Measurements from ENCODE around the gene NHLH1. TPM values are rescaled to one million over a fixed set of nuclear protein-coding genes. Genes with fewer than 3 reads are reported as not detected.

The NHLH1 gene
- total and polyA plus RNA-seq, 2 donors (not counting 3 experiments of a cell fraction or from before 2014, with no cell fraction given): 0.46 TPM

DNA sequence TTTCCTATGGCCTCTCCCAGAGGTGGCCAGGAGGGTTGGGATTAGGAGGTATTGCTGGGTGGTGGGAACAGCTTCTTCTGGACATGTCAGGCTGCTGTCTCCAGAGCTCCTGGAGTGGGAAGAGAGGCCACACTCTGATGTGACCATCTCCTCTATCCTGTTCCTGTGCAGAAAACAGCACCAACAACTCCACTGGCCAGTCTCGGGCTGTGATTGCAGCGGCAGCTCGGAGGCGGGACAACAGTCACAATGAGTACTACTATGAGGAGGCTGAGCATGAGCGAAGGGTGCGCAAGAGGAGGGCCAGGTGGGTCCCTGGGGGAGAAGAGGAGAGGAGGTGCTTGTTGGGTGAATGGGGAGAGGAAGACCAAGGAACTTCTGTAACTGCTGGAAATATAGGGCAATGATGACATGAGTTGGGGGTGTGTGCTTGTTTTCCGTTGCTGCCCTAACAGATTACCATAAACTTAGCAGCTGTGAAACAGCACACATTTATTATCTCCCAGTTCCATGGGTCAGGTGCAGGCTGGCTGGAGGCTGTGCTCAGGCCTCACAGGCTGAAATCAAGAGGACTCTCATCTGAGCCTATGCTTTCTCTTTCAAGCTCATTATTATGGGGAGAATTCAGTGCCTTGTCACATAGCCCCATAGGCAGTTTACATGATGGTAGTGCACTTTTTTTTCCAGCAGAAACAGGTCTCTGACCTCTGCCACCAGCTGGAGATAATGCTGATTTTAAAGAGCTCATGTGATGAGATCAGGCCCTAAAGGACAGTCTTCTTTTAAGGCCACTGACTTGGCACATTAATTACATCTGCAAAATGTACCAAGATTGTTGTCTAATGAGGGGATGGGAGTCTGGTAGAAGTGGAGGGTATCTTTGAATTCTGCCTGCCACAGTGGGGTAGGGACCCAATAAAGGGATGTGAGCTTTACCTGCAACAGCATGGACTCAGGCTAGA lies 54.3 kb downstream of the NHLH1 start:
- Histone ChIP-seq H3K4me3 (replicated peaks in 1 of 3; ENCODE audit: insufficient read depth in 1 of 3, low read depth in 1 of 3, low read length in 3 of 3) (no peak overlapping the region), H3K27me3 (ENCODE audit: control insufficient read depth in 2 of 2, insufficient read depth in 2 of 2, low read length in 2 of 2) (peaks cover 9 to 11% of the 10 kb centered on the region in 2 experiments), H3K27ac (ENCODE audit: insufficient read depth, low read depth, low read length) (no peak overlapping the region), H3K4me1 (ENCODE audit: control insufficient read depth, extremely low read depth, insufficient read depth, low read length) (no peaks in the 10 kb centered on the region), H3K9me3 (replicated peaks; ENCODE audit: control insufficient read depth, insufficient read depth, low read length) (no peaks in the 10 kb centered on the region), H2AFZ (ENCODE audit: low read depth, low read length) (no peak overlapping the region), H3K9ac (replicated peaks; ENCODE audit: extremely low read depth, insufficient read depth, low read length) (no peak overlapping the region), H3K79me2 (ENCODE audit: control insufficient read depth, insufficient read depth, low read length) (no peaks in the 10 kb centered on the region), H3K9me1 (replicated peaks; ENCODE audit: control insufficient read depth, extremely low read depth, insufficient read depth, low read length) (no peaks in the 10 kb centered on the region), H4K20me1 (replicated peaks; ENCODE audit: control insufficient read depth, extremely low read depth, insufficient read depth, low read length) (no peaks in the 10 kb centered on the region), H3K4me2 (ENCODE audit: insufficient read depth, low read length) (no peak overlapping the region), H3K36me3 (ENCODE audit: control insufficient read depth in 2 of 2, extremely low read depth in 1 of 2, insufficient read depth in 2 of 2, low read length in 2 of 2) (no peaks in the 10 kb centered on the region)
- dilution Hi-C loops (cut with MboI; ENCODE audit: extremely low pct_ligation_motif_present, low sequenced_read_pairs) (no loop called here), intact Hi-C loops (cut with micrococcal nuclease) (no loop called here)
- TF ChIP-seq POLR2A (IDR thresholded peaks at IDR 0.05; ENCODE audit: low read depth, low read length) (no peak), MYC (IDR thresholded peaks at IDR 0.05; ENCODE audit: low read depth, low read length) (no peak), JUN (IDR thresholded peaks at IDR 0.05; ENCODE audit: borderline replicate concordance, insufficient read depth, insufficient read length, low read depth) (no peak), POLR2AphosphoS5 (IDR thresholded peaks at IDR 0.05; ENCODE audit: insufficient read depth, low read depth, low read length) (no peak), EZH2 (IDR thresholded peaks at IDR 0.05; ENCODE audit: borderline replicate concordance, low read depth, low read length, severe bottlenecking) (no peak), GATA2 (IDR thresholded peaks at IDR 0.05; ENCODE audit: insufficient read depth, insufficient read length, low read depth, low read length) (no peak), FOS (IDR thresholded peaks at IDR 0.05; ENCODE audit: borderline replicate concordance, insufficient read depth, low read length) (no peak)
- TF ChIP-seq, protein P1, sequence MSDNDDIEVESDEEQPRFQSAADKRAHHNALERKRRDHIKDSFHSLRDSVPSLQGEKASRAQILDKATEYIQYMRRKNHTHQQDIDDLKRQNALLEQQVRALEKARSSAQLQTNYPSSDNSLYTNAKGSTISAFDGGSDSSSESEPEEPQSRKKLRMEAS (IDR thresholded peaks at IDR 0.05; ENCODE audit: insufficient read depth, insufficient read length): no peak
- TF ChIP-seq, protein P2, sequence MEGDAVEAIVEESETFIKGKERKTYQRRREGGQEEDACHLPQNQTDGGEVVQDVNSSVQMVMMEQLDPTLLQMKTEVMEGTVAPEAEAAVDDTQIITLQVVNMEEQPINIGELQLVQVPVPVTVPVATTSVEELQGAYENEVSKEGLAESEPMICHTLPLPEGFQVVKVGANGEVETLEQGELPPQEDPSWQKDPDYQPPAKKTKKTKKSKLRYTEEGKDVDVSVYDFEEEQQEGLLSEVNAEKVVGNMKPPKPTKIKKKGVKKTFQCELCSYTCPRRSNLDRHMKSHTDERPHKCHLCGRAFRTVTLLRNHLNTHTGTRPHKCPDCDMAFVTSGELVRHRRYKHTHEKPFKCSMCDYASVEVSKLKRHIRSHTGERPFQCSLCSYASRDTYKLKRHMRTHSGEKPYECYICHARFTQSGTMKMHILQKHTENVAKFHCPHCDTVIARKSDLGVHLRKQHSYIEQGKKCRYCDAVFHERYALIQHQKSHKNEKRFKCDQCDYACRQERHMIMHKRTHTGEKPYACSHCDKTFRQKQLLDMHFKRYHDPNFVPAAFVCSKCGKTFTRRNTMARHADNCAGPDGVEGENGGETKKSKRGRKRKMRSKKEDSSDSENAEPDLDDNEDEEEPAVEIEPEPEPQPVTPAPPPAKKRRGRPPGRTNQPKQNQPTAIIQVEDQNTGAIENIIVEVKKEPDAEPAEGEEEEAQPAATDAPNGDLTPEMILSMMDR (IDR thresholded peaks at IDR 0.05; ENCODE audit: extremely low read depth in 1 of 2, insufficient read depth in 1 of 2, low read depth in 1 of 2, low read length in 2 of 2): no peak
- no TSS peak for BruUV-seq (replicated peaks)
- ChIA-PET CTCF (interaction anchor here (1.0 to 1.1 kb wide), 3 partner anchors 13 to 67 kb away, joined by 3 to 5 read pairs (median 4); no protein-coding TSS in a partner anchor), POLR2A (no interaction called here)
- FAIRE-seq: no peak
- no peak for DNase-seq (ENCODE audit: low read depth, low spot score)

Data from endothelial cell of umbilical vein (primary cell).